ENCODE results near the gene CFAP90. TPM values are rescaled to one million over a fixed set of nuclear protein-coding genes. Genes with fewer than 3 reads are reported as not detected.

Gene CFAP90
- total and polyA plus RNA-seq, 2 of the 8 experiments (the other 6 are each of a cell fraction or from before 2014, with no cell fraction given), result 0.39 to 0.92 TPM

DNA sequence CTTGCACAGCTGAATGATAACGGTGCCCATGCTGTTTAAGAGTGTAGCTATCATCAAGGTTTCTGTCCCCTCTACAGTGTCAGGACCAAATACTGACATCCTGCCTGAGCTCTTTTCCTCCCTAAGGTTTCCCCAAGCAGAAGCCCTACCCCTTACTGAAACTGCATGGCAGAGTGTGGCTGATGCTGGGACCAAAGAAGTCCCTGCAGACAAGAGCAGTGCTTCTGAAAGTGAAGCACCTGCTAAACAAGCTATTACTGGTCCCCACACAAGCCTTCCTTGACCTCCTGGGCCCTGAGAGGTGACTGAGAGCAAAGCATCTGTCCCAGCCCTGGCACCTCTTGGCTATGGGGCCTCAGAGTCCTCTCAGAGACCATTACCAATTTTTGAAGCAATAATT, 56.1 kb downstream of the CFAP90 start (continued):
- no peak for TF ChIP-seq POLR2A (IDR thresholded peaks at IDR 0.05; ENCODE audit: control extremely low read depth in 1 of 2, low read depth in 2 of 2, low read length in 2 of 2)
- no peak for TF ChIP-seq RAD21 (IDR thresholded peaks at IDR 0.05 in 1 of 2, conservative IDR thresholded peaks at IDR 0.05 in 1 of 2; ENCODE audit: low read depth in 2 of 2, low read length in 2 of 2)
- TF ChIP-seq TAF1 (IDR thresholded peaks at IDR 0.05; ENCODE audit: low read depth, low read length), result no peak
- TF ChIP-seq HDAC2 (IDR thresholded peaks at IDR 0.05; ENCODE audit: borderline replicate concordance in 1 of 2, low read depth in 2 of 2, low read length in 2 of 2), result no peak
- TF ChIP-seq SIN3A (conservative IDR thresholded peaks at IDR 0.05 in 1 of 2, IDR thresholded peaks at IDR 0.05 in 1 of 2; ENCODE audit: low read depth in 1 of 2, low read length in 2 of 2), result no peak
